ENCODE results near the gene ZNF92.

The ZNF92 gene

DNA sequence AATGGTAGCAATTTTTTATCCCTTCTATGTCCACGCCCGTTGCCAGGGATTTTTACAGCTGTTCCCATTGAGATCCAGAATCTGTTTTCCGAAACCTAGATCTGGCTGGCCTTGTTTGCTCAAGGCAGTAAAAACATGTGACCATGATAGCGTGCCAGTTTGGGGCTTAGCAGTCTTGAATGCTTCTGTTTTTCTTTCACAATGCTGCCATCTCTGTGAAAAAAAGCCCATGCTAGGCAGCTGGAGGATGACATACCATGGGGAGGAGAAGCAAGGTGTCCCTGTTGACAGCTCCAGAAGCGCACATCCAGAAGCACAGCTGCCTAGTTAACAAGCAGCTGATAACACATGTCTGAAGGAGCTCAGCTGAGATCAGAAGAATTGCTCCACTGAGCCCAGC lies 2.2 kb upstream of the ZNF92 start:
- TF ChIP-seq, protein P1, sequence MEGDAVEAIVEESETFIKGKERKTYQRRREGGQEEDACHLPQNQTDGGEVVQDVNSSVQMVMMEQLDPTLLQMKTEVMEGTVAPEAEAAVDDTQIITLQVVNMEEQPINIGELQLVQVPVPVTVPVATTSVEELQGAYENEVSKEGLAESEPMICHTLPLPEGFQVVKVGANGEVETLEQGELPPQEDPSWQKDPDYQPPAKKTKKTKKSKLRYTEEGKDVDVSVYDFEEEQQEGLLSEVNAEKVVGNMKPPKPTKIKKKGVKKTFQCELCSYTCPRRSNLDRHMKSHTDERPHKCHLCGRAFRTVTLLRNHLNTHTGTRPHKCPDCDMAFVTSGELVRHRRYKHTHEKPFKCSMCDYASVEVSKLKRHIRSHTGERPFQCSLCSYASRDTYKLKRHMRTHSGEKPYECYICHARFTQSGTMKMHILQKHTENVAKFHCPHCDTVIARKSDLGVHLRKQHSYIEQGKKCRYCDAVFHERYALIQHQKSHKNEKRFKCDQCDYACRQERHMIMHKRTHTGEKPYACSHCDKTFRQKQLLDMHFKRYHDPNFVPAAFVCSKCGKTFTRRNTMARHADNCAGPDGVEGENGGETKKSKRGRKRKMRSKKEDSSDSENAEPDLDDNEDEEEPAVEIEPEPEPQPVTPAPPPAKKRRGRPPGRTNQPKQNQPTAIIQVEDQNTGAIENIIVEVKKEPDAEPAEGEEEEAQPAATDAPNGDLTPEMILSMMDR (IDR thresholded peaks at IDR 0.05), result no peak

DNA sequence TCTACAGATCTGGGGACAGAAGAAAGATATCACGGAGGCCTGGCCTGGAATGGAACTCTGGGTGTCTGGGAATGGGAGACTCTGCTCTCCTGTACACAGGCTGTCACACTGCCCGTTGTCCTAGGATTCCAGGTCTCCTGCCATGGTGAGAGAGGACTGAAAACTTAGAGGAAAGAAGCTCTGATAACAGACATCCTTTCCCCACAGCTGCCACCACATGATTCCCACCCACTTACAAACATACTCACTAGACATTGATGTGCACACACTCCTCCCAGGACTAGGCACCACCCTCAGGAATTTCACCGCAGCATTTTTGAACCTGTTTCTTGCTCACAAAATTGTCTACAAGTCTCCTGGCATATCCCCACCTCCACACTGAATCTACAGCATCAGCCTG lies 5.7 kb downstream of the ZNF92 start:
- TF ChIP-seq, protein P1 (IDR thresholded peaks at IDR 0.05), result no peak

GRCh38 chr7:65381742-65382141 lies 8.1 kb downstream of the ZNF92 start:
- TF ChIP-seq, protein P1 (IDR thresholded peaks at IDR 0.05), result no peak

DNA sequence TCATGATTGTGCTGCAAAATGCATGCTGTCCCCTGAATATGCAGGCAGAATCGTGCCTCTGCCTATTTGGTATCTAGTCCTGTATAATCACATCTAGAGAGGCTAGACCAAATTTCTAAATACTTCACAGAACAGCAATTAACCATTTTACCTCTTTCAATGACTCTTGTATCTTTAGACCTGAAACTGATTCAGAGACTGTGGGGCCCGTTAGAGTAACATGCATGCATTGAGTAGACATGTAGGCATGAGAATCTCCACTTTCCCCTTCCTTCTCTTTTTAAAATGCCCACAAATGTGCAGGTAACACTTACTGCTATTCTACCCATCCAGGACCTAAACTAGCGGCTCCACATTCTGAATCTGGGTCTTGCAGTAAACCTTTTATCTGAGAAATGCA lies 8.8 kb downstream of the ZNF92 start:
- TF ChIP-seq, protein P1 (IDR thresholded peaks at IDR 0.05), result no peak

DNA sequence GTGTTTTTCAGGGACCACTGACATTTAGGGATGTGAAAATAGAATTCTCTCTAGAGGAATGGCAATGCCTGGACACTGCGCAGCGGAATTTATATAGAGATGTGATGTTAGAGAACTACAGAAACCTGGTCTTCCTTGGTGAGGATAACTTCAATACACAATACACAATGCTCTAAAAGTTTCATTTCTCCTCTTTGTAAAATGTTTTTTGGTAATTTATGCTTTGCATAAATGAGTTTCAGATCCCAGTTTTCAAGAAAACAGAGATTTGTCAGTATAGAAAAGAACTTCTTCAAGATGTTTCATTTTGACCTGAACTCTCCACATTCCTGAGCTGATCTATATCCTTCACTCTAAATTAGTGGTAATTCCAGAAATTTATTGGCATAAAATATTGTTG lies 14.2 kb downstream of the ZNF92 start:
- TF ChIP-seq, protein P1 (IDR thresholded peaks at IDR 0.05), result no peak

- TF ChIP-seq, protein P1 (IDR thresholded peaks at IDR 0.05), result no peak
These were observed 16.9 kb downstream of the ZNF92 start for GRCh38 chr7:65390588-65390987.

GRCh38 chr7:65397730-65398142 lies 24.1 kb downstream of the ZNF92 start:
- TF ChIP-seq, protein P1 (IDR thresholded peaks at IDR 0.05), result no peak

DNA sequence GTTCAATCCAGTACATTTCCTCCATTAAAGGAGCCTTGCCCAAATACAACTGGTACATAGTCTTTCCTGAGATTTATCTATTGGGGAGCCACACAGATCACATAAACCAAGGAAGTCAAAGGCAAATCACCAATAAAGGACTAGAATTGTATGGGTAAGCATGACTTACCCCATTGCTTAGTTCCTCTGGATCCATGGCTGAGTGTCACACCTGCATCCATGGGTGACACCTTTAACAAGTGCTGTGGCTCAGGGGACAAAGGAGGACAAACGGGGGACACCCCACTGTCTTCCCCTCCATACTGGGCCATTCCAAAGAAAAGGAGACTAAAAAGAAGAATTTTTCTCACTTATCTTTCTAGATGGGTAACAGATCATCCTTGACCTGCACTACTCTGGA lies 30.4 kb downstream of the ZNF92 start:
- TF ChIP-seq, protein P1 (IDR thresholded peaks at IDR 0.05), result no peak
